ENCODE data around the gene MRPL34. TPM values are rescaled to one million over a fixed set of nuclear protein-coding genes. Genes with fewer than 3 reads are reported as not detected.

Gene MRPL34
- total RNA-seq, 1 donor from 2014 or later, result 64.8 TPM

- H3K4me3 ChIP-seq (ENCODE audit: insufficient read depth, low read depth, low read length), result no peak overlapping the region
- peaks cover 3% of the 10 kb centered on the region for H3K4me1 ChIP-seq (ENCODE audit: insufficient read depth, low read length)
- no peak overlapping the region for H2AFZ ChIP-seq (ENCODE audit: low read depth, low read length)
- no peaks in the 10 kb centered on the region for H3K36me3 ChIP-seq (ENCODE audit: insufficient read depth, low read length)
- peaks cover 2% of the 10 kb centered on the region for H3K27me3 Mint-ChIP-seq (ENCODE audit: low read depth, unreplicated experiment)
- no peaks in the 10 kb centered on the region for H3K9me3 ChIP-seq (ENCODE audit: insufficient read depth, low read depth, low read length)
- peaks cover 6% of the 10 kb centered on the region for H3K4me1 Mint-ChIP-seq (ENCODE audit: low read depth, unreplicated experiment)
- no peak overlapping the region for H3K4me3 Mint-ChIP-seq (ENCODE audit: unreplicated experiment)
- H3K4me2 ChIP-seq (ENCODE audit: low read length), result peak overlapping the region; percentile 26
- DNase-seq (ENCODE audit: low read depth) (no peak), FAIRE-seq (no peak)
- H3K9ac ChIP-seq (ENCODE audit: low read length), result no peak overlapping the region
- H3K36me3 Mint-ChIP-seq (ENCODE audit: low read depth, unreplicated experiment), result peaks cover 10% of the 10 kb centered on the region
- TF ChIP-seq CTCF (IDR thresholded peaks at IDR 0.05; ENCODE audit: insufficient read depth, low read depth, low read length) (no peak), EZH2 (IDR thresholded peaks at IDR 0.05; ENCODE audit: insufficient read depth, low read length) (no peak)
- H3K9me3 Mint-ChIP-seq (ENCODE audit: unreplicated experiment), result no peaks in the 10 kb centered on the region
- peaks cover 11% of the 10 kb centered on the region for H4K20me1 ChIP-seq (ENCODE audit: insufficient read depth, low read length)
- H3K79me2 ChIP-seq (ENCODE audit: insufficient read depth, low read length), result no peaks in the 10 kb centered on the region
- H3K27ac ChIP-seq (ENCODE audit: low read depth, low read length), result no peak overlapping the region
- peak overlapping the region; percentile 7 for H3K27ac Mint-ChIP-seq (ENCODE audit: unreplicated experiment)
- H3K27me3 ChIP-seq (ENCODE audit: insufficient read depth, low read length), result no peaks in the 10 kb centered on the region
These were observed 17.8 kb downstream of the MRPL34 start for GRCh38 chr19:17323300-17323963.

GRCh38 chr19:17323964-17324332, 18.3 kb downstream of the MRPL34 start:
- Histone ChIP-seq H3K4me3 (ENCODE audit: insufficient read depth, low read depth, low read length) (no peak overlapping the region), H3K4me1 (ENCODE audit: insufficient read depth, low read length) (peaks cover 3% of the 10 kb centered on the region), H3K27me3 (ENCODE audit: insufficient read depth, low read length) (no peaks in the 10 kb centered on the region), H3K27ac (ENCODE audit: low read depth, low read length) (no peak overlapping the region), H2AFZ (ENCODE audit: low read depth, low read length) (no peak overlapping the region), H3K4me2 (ENCODE audit: low read length) (peak overlapping the region; percentile 26), H3K9me3 (ENCODE audit: insufficient read depth, low read depth, low read length) (no peaks in the 10 kb centered on the region), H3K79me2 (ENCODE audit: insufficient read depth, low read length) (no peaks in the 10 kb centered on the region), H4K20me1 (ENCODE audit: insufficient read depth, low read length) (peaks cover 11% of the 10 kb centered on the region), H3K36me3 (ENCODE audit: insufficient read depth, low read length) (no peaks in the 10 kb centered on the region), H3K9ac (ENCODE audit: low read length) (no peak overlapping the region)
- DNase-seq (ENCODE audit: low read depth) (no peak), FAIRE-seq (no peak)
- H3K27ac Mint-ChIP-seq (ENCODE audit: unreplicated experiment), result no peak overlapping the region
- no peaks in the 10 kb centered on the region for H3K9me3 Mint-ChIP-seq (ENCODE audit: unreplicated experiment)
- H3K27me3 Mint-ChIP-seq (ENCODE audit: low read depth, unreplicated experiment), result peaks cover 2% of the 10 kb centered on the region
- peaks cover 6% of the 10 kb centered on the region for H3K4me1 Mint-ChIP-seq (ENCODE audit: low read depth, unreplicated experiment)
- TF ChIP-seq EZH2 (IDR thresholded peaks at IDR 0.05; ENCODE audit: insufficient read depth, low read length) (no peak), CTCF (IDR thresholded peaks at IDR 0.05; ENCODE audit: insufficient read depth, low read depth, low read length) (no peak)
- H3K4me3 Mint-ChIP-seq (ENCODE audit: unreplicated experiment), result no peak overlapping the region
- peaks cover 10% of the 10 kb centered on the region for H3K36me3 Mint-ChIP-seq (ENCODE audit: low read depth, unreplicated experiment)

GRCh38 chr19:17324357-17325114, 18.9 kb downstream of the MRPL34 start:
- DNase-seq (ENCODE audit: low read depth) (no peak), FAIRE-seq (no peak)
- Mint-ChIP-seq H3K36me3 (ENCODE audit: low read depth, unreplicated experiment) (peaks cover 10% of the 10 kb centered on the region), H3K27me3 (ENCODE audit: low read depth, unreplicated experiment) (peaks cover 2% of the 10 kb centered on the region), H3K4me3 (ENCODE audit: unreplicated experiment) (no peak overlapping the region), H3K9me3 (ENCODE audit: unreplicated experiment) (no peaks in the 10 kb centered on the region), H3K27ac (ENCODE audit: unreplicated experiment) (no peak overlapping the region), H3K4me1 (ENCODE audit: low read depth, unreplicated experiment) (peaks cover 6% of the 10 kb centered on the region)
- Histone ChIP-seq H3K27ac (ENCODE audit: low read depth, low read length) (no peak overlapping the region), H2AFZ (ENCODE audit: low read depth, low read length) (no peak overlapping the region), H3K9me3 (ENCODE audit: insufficient read depth, low read depth, low read length) (no peaks in the 10 kb centered on the region), H3K9ac (ENCODE audit: low read length) (no peak overlapping the region), H3K4me1 (ENCODE audit: insufficient read depth, low read length) (peaks cover 3% of the 10 kb centered on the region), H4K20me1 (ENCODE audit: insufficient read depth, low read length) (peaks cover 13% of the 10 kb centered on the region), H3K4me2 (ENCODE audit: low read length) (no peak overlapping the region), H3K79me2 (ENCODE audit: insufficient read depth, low read length) (no peaks in the 10 kb centered on the region), H3K4me3 (ENCODE audit: insufficient read depth, low read depth, low read length) (no peak overlapping the region), H3K27me3 (ENCODE audit: insufficient read depth, low read length) (no peaks in the 10 kb centered on the region), H3K36me3 (ENCODE audit: insufficient read depth, low read length) (no peaks in the 10 kb centered on the region)
- TF ChIP-seq CTCF (IDR thresholded peaks at IDR 0.05; ENCODE audit: insufficient read depth, low read depth, low read length), result no peak
- no peak for TF ChIP-seq EZH2 (IDR thresholded peaks at IDR 0.05; ENCODE audit: insufficient read depth, low read length)
